CD4-positive, alpha-beta T cell treated with Interleukin-1 beta for 1 hour (primary cell): ENCODE measurements around the gene SFI1.
"Not testable (repeated sequence)": the region's sequence is repeated elsewhere in the genome, so short reads cannot be mapped to it uniquely, and the experiment has no call there.

Experiments
- DNase-seq, 2 donors: peaks; one replicate each; pipeline ENCODE4 v3.0.0-alpha.2; 2020 to 2022

SFI1 gene

DNA sequence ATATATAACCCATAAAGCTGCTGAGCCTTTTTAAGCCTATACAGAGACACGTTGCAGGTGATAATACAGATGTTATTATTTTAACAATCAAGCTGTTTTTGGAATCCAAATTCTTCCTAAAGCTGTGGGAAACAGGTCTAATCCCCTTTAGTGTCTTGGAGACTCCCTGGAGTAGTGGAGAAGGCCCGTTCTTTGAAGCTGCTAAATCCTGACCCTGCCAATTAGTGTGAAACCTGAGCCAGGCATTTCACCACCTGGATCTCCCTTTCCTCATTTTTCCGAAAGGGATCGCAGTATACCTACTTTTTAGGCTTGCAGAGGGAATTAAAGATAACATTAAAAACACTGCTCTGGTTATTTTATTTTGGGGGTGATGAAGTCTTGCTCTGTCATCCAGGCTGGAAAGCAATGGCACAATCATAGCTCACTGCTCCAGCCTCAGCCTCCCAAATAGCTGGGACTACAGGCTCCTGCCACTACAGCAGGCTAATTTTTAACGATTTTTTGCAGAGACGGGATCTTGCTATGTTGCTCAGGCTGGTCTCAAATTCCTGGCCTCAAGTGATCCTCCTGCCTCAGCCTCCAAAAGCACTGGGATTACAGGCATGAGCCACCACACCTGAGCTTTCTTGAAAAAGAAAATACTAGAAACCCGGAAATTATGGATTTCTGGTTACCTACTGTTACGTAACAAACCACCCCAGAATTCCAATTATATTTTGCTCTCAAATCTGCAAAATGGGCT is 4.9 kb upstream of the SFI1 start:
- no peak for DNase-seq

DNA sequence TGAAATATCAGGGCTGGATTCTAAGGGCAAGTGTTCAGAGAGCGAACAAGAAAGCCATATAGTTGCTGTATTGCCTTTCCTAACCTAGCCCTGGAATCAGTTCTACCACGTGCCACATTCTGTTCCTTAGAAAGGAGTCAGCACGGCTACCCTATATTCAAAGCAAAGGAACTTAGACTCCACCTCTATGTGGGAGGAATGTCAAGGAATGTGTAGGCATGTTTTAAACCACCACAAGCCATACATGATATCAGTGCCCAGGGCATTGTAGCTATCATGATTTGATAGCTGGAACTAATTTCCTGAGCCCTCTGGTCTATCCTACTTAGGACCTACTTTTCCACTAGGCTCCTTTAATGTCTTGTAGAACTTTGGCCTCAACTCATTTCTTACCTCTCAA is 4.2 kb upstream of the SFI1 start:
- no peak for DNase-seq

DNA sequence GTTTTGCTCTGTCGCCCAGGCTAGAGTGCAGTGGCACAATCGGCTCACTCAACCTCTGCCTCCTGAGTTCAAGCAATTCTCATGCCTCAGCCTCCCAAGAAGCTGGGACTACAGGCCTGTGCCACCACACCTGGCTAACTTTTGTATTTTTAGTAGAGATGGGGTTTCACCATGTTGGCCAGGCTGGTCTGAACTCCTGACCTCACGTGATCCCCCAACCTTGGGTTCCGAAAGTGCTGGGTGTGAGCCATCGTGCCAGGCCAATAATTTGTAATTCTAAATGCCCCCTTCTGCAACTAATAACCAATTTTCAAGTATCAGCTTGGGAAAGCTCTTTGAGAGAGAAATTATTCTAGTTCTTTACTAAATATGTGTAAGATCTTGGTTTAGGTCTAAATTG is 3.0 kb upstream of the SFI1 start:
- DNase-seq = not testable (repeated sequence)

DNA sequence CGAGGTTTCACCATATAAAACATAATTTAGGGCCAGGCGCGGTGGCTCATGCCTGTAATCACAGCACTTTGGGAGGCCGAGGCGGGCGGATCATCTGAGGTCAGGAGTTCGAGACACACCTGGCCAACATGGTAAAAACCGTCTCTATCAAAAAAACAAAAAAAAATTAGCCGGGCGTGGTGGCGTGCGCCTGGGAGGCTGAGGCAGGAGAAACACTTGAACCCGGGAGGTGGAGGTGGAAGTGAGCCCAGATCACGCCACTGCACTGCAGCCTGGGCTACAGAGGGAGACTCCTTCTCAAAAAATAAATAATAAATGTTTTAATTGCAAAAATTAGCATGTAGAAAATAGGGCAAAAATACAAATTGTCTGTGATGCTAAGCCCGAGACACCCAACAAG is 993 bp upstream of the SFI1 start:
- DNase-seq = no peak

DNA sequence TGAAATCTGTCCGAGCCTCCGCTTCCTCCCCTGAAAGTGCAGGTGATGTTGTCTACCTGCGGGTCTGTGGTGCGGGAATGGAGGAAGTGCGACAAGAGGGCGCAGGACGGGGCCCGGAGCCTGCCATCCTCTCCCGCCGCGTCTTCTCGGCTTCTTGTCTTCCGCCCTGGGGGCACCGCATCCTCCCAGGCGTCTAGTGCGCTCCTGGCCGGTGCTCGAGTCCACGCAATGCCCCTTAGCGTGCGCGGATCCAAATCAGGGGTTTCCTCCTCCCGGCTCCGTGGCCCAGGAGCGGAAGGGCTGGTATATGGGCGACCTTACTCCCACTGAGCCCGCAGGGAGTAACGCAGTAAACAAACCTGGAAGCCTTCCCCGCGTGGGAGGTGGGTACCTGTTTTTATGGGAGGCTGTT is 405 bp downstream of the SFI1 start:
- peak in 1 of 2 donors; percentile 22 for DNase-seq

DNA sequence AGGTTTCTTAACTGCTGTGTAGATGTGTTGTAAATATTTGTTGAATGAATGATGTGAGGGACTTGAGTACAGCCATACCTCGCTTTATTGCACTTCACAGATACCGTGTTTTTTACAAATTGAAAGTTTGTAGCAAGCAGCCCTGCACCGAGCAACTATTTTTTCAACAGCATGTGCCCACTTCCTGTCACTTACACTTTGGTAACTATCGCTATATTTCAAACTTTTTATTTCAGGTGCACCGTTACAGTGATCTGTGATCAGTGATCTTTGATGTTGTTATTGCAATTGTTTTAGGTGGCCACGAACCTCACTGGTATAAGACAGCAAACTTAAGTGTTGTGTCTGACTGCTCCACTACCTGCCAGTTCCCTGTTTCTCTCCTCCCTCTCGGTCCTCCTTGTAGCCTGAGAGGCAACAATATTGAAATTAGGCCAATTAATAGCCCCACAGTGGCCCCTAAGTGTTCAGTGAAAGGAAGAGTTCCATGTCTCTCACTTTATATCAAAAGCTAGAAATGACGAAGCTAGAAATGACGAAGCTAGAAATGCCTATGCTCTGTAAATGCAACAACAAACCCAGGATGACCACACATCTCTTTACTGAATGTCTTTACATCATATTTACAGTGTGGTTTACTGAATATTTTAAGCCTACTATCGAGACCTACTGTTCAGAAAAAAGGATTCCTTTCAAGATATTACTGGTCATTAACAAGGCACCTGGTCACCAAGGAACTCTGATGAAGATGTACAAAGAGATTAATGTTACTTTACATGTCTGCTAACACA is 1.0 kb downstream of the SFI1 start:
- peak; percentile 20 to 53 for DNase-seq

DNA sequence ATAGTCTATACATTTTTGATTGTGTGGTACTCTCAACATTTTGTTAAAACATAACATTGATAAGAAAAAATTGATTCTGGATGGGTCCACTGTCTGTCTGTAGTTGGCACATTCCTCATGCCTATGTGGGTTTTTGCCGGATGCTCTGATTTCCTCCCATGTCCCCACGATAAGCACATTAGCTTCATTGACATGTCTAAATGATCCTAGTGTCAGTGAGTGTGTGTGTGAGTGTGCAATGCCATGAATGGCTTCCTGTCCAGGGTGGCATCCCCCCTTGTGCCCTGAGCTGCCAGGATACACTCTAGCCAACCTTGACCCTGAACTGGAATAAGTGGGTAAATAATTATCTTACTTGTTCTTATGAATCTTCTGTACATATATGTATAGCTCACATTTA is 5.4 kb downstream of the SFI1 start:
- DNase-seq = no peak

DNA sequence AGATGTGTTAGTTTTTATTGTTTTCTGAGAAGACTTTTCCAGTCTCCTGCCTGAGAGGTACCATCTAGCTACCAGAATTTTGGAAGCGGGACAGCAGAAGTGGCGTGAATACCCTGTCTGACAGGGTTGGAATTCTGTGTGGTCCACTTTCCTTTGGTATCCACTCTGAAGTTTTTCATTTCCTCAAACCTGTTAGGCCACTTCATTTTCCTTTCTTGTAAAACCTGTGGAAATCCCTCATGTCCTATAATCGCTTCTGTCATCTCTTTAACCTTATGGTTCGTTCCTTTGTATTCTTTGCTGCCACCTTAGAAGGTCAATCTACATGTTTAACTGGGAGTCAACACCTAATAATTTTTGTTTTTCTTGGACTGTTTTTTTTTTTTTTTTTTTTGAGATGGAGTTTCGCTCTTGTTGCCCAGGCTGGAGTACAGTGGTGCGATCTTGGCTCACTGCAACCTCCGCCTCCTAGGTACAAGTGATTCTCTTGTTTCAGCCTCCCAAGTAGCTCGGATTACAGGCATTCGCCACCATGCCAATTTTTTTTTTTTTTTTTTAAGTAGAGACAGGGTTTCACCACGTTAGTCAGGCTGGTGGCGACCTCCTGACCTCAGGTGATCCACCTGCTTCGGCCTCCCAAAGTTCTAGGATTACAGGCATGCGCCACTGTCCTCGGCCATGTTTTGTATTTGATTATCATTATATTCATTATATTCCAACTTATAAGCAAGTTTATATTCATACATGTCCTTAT is 7.1 kb downstream of the SFI1 start:
- no peak for DNase-seq

DNA sequence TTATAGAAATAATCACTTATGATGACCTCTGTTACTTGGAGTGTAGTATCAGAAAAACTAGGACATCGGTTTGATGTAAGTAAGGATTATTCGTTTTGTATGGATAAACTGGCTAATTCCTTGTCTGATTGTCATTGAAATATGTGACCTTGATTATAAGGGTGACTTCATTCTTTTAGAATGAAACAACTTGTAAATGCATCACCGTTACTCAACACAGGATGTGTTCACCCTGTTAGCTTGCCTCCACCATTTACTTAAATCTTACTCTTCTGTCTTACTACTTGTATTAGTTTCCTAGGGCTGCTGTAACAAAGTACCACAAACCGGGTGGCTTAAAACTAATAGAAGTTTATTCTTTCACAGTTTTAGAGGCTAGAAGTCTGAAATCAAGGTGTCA is 7.9 kb downstream of the SFI1 start:
- DNase-seq = no peak

DNA sequence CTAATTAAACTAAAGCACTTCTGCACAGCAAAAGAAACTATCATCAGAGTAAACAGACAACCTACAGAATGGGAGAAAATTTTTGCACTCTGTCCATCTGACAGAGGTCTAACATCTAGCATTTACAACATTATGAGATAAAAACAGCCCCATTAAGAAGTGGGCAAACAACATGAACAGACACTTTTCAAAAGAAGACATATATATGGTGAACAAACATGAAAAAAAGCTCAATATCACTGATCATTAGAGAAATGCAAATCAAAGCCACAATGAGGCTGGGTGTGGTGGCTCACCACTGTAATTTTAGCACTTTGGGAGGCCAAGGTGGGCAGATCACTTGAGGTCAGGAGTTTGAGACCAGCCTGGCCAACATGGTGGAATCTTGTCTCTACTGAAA is 11.2 kb downstream of the SFI1 start:
- not testable (repeated sequence) for DNase-seq

DNA sequence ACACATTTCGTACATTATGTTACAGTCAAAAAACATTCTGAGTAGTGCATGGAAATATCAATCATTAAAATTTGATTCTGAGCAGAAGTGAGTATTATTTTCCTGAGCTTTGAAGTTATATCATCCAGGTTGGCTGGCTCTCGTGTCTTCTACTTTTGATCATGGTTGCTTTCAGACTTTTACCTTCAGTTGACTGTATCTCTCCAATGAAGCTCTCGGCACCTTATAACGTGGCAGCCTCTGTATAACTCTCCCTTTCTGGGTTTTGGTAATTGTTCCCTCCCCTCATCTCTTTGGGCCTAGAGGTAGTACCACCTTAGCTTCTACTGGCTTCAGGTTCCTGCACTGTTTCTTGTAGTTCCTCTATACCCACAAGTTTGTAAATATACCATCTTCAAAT is 12.2 kb downstream of the SFI1 start:
- no peak for DNase-seq

DNA sequence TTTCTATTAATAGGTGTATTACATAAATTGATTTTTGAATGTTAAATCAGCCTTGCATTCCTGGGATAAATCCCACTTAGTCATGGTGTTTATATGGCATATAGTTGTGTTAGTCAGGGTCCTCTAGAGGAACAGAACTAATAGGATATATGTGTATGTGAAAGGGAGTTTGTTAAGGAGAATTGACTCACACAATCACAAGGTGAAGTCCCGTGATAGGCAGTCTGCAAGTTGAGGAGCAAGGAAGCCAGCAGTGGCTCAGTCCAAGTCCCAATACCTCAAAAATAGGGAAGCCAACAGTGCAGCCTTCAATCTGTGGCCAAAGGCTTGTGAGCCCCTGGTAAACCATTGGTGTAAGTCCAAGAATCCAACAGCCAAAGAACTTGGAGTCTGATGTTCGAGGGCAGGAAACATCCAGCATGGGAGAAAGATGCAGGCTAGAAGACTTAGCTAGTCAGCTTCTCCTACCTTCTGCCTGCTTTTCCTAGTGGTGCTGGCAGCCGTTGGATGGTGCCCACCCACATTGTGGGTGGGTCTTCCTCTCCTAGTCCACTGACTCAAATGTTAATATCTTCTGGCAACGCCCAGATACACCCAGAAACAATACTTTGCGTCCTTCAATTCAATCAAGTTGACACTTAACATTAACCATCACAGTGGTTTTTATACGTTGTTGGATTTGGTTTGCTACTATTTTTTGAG is 12.9 kb downstream of the SFI1 start:
- no peak for DNase-seq

DNA sequence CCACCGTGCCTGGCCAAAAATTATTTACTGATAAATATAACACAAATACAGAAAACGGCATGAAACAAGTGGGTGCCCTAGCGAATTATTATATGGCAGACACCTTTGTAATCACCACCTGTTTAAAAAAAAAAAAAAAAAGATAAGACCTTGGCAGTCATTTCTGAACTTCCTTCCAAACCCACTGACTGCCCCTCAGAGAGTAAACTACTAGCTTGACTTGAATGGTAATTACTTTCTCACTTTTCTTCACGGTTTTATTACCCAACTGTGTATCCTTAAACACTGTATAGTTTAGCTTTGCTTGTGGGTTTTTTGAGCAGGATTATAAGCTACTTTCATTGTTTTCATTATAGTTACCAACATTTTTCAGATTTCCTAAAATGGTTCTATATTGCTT is 23.7 kb downstream of the SFI1 start:
- no peak for DNase-seq

DNA sequence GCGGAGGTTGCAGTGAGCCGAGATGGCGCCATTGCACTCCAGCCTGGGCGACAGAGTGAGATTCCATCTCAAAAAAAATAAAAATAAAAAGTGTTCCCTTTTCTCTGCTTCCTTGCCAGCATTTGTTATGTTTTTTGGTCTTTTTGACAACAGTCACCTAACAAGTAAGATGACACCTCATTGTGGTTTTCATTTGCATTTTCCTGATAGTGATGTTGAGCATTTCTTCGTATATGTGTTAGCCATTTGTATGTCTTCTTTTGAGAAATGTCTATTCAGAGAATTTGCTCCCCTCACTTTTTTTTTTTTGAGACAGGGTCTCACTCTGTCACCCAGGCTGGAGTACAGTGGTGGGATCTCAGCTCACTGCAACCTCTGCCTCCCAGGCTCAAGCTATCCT is 27.8 kb downstream of the SFI1 start:
- DNase-seq = not testable (repeated sequence)

DNA sequence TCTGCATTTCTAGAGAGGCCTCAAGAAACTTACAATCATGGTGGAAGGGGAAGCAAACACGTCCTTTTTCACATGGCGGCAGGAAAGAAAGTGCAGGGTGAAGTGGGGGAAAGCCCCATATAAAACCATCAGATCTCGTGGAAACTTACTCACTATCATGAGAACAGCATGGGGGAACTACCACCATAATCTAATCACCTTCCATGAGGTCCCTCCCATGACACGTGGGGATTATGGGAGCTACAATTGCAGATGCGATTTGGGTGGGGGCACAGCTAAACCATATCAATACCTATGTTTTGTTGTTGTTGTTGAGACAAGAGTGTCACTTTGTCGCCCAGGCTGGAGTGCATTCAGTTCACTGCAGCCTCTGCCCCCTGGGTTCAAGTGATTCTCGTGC is 29.9 kb downstream of the SFI1 start:
- peak in 1 of 2 donors; percentile 24 for DNase-seq

DNA sequence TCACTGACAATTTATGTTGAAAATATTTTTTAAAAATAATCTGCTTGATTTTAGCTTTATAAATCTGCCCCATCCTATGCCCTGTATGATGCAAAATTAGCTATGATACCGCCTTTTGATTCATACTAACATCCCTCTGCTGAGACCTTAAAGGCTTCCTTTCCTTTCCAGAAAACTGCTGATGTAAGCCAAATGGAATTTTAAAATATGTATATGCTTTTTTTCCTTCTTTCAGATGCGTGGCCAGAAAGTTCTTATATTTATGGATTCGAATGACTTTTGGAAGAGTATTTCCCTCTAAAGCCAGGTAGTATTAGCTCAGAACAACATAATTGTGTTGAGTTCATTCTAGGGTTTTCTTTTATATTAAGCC is 34.5 kb downstream of the SFI1 start:
- DNase-seq = no peak

DNA sequence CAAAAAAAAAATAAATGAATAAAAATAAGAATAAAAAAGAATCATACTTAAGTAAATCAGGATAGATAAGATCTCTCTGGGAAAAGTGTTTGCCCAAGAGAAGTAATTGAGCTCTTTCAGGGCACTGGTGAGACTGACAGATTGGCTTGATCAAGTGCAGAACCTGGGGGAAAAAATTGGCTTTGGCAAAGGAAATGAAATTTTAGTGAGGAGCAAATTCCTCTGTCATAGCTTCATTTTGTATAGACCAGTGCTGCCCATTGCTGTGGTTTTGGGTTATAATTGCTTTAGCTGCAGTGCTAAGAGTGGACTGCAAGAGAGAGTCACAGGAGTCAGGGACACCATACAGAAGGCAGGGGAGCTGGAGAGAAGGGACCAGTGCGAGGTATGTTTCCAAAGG is 35.7 kb downstream of the SFI1 start:
- no peak for DNase-seq

DNA sequence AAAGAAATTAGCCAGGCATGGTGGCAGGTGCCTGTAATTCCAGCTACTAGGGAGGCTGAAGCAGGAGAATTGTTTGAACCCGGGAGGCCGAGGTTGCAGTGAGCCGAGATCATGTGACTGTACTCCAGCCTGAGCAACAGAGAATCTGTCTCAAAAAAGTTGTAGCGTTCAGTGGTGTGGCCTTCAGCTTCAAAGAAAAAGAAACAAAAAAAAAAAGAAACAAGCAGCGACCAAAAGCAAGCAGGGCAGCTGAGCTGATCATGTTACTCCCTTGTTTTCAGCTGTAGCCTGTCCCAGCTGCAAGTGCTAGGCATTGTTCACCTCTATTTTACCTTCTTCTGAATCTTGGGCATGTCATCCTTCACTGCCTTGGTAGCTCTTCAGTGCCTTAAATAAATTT is 37.0 kb downstream of the SFI1 start:
- DNase-seq = no peak

DNA sequence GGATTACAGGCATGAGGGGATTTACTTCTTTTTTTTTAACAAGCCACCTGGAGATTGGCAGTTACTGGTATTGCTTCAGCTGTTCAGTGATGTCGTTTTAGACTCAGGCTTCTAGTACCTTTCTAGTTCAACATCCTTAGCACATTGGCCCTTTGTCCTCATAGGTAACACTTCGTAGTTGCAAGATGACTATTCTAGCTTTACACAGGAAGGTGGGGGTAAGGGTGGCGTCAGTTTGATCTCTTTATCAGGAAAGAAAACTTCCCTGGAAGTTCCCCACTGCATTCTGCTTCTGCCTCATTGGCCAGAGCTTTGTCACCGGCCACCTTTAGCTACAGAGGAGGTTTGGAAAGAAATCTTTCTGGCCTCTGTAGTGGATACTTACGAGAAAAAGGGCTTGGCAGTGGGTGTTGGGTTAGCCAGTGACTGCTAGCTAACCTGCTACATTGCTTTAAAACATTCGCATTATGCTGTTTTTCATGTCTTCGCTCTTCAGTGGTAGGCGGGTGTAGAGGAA is 40.7 kb downstream of the SFI1 start:
- peak in 1 of 2 donors; percentile 24 for DNase-seq

DNA sequence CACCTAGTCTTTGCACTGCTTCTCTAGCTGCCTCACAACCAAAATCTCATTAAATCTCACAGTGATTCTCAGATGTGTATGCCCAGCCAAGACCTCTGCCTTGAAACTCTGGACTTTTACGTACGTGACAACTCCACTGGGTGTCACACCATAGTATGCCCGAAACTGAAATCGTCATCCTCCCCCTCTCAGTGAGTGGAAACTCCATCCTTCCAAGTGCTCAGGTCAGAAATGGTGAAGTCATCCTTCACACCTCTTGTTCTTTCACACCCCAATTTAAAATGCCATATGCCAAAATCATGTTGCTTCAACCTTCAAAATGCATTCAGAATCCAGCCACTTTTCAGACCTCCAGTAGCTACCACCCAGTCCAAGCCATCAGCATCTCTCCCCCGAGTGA is 42.5 kb downstream of the SFI1 start:
- no peak for DNase-seq

DNA sequence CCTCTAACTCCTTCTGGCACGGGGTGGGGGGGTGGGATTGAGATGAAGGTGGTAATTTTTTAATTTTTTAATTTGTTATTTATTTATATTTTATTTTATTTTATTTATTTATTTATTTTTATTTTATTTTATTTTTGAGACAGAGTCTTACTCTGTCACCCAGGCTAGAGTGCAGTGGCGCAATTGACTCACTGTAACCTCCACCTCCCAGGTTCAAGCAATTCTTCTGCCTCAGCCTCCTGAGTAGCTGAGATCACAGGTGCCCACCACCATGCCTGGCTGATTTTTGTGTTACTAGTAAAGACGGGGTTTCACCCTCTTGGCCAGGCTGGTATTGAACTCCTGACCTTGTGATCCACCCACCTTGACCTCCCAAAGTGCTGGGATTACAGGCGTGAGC is 43.8 kb downstream of the SFI1 start:
- not testable (repeated sequence) for DNase-seq

DNA sequence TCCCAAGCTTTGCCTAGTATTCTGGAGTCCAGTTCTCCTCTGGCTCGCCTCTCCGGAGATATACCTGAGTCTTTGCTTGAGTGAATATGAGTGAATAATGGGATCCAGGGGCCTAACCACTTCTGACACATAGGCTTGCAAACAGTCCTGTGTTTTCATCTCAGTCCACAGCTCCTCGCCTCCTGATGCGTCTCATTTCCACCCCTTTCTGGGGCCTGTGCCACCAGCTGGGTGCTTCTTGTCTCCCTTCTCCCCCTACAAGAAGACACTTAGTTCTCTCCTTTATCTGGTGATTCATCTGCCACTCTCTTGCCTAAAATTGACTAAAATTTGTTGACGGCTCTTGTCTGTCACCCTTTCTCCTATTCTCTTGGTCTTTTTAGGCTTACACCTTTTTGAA is 44.6 kb downstream of the SFI1 start:
- DNase-seq = no peak
